DOHH2 (cell line): Measurements from ENCODE around the gene CDHR2.

Experiments used
- H3F3A ChIP-seq: fragments of 200-600 bp; sonication (generic), shearing (Covaris generic); 2 replicates; pipeline ENCODE4 v1.6.0; 2016; ENCODE audit warnings: antibody characterized with exemption, mild to moderate bottlenecking; ENCODE audit not compliant: control insufficient read depth, insufficient read depth
- H3K27ac ChIP-seq: fragments of 200-600 bp; sonication (generic); 2 replicates; pipeline ENCODE4 v1.5.1; 2014; ENCODE audit warnings: low read depth, mild to moderate bottlenecking, low read length, moderate library complexity
- H3K27me3 ChIP-seq: fragments of 200-600 bp; sonication (generic); 2 replicates; pipeline ENCODE4 v1.6.1; 2014; ENCODE audit warnings: mild to moderate bottlenecking, low read length, mixed read lengths; ENCODE audit not compliant: control insufficient read depth
- H3K36me3 ChIP-seq: fragments of 200-600 bp; sonication (generic); 2 replicates; pipeline ENCODE4 v1.6.1; 2014; ENCODE audit warnings: mild to moderate bottlenecking, low read length, moderate library complexity, mixed read lengths; ENCODE audit not compliant: control insufficient read depth
- H3K4me1 ChIP-seq: fragments of 200-600 bp; sonication (generic); 2 replicates; pipeline ENCODE4 v1.6.1; 2014; ENCODE audit warnings: mild to moderate bottlenecking, low read length, mixed read lengths; ENCODE audit not compliant: control insufficient read depth
- H3K4me2 ChIP-seq: fragments of 200-600 bp; sonication (generic); 2 replicates; pipeline ENCODE4 v1.6.0; 2014; ENCODE audit warnings: mild to moderate bottlenecking, low read length, moderate library complexity
- H3K4me3 ChIP-seq: fragments of 200-600 bp; sonication (generic); 2 replicates; pipeline ENCODE4 v1.5.1; 2014; ENCODE audit warnings: mild to moderate bottlenecking, low read length, mixed read lengths
- H3K79me2 ChIP-seq: fragments of 200-600 bp; sonication (generic); 2 replicates; pipeline ENCODE4 v1.6.1; 2014; ENCODE audit warnings: mild to moderate bottlenecking, low read length, mixed read lengths; ENCODE audit not compliant: control insufficient read depth
- H3K9me2 ChIP-seq: fragments of 200-600 bp; sonication (generic); replicated peaks from 2 replicates; pipeline ENCODE4 v1.6.1; 2014; ENCODE audit warnings: mild to moderate bottlenecking, low read length, mixed read lengths; ENCODE audit not compliant: control insufficient read depth
- H3K9me3 ChIP-seq: fragments of 200-600 bp; sonication (generic); 2 replicates; pipeline ENCODE4 v1.6.1; 2014; ENCODE audit warnings: antibody characterized with exemption, low read length, mixed read lengths; ENCODE audit not compliant: control insufficient read depth, insufficient read depth
- H4K20me1 ChIP-seq: fragments of 200-600 bp; sonication (generic); 2 replicates; pipeline ENCODE4 v1.6.0; 2014; ENCODE audit warnings: low read depth, mild to moderate bottlenecking, antibody characterized with exemption, low read length, moderate library complexity; ENCODE audit not compliant: control insufficient read depth, insufficient read depth
- CTCF ChIP-seq: fragments of 200-600 bp; sonication (generic); IDR thresholded peaks from one replicate; pipeline ENCODE4 v1.5.1; 2014; ENCODE audit warnings: antibody characterized with exemption, mild to moderate bottlenecking, low read depth, low read length; ENCODE audit not compliant: poor library complexity, severe bottlenecking
- EZH2phosphoT487 ChIP-seq: fragments of 200-600 bp; sonication (generic); IDR thresholded peaks from 2 replicates; pipeline ENCODE4 v1.6.1; 2017; ENCODE audit warnings: borderline replicate concordance, mild to moderate bottlenecking, antibody characterized with exemption, low read length, moderate library complexity, mixed read lengths

CDHR2 gene

GRCh38 chr5:176545737-176546509 is 3.2 kb upstream of the CDHR2 start:
- H3K36me3 ChIP-seq = no peaks in the 10 kb centered on the region; the same call in 1 of the 2 replicates
- H3K4me2 ChIP-seq = no peak overlapping the region
- TF ChIP-seq CTCF (no peak), EZH2phosphoT487 (no peak)
- peaks cover 10% of the 10 kb centered on the region for H3F3A ChIP-seq
- H3K4me1 ChIP-seq = peaks cover 58% of the 10 kb centered on the region
- no peak overlapping the region for H3K27ac ChIP-seq
- H3K27me3 ChIP-seq = no peaks in the 10 kb centered on the region
- no peaks in the 10 kb centered on the region for H4K20me1 ChIP-seq
- no peak overlapping the region for H3K4me3 ChIP-seq
- no peaks in the 10 kb centered on the region for H3K9me2 ChIP-seq
- peaks cover 13% of the 10 kb centered on the region for H3K79me2 ChIP-seq
- H3K9me3 ChIP-seq = no peaks in the 10 kb centered on the region

GRCh38 chr5:176547802-176548201 is 1.3 kb upstream of the CDHR2 start:
- H3K27ac ChIP-seq = no peak overlapping the region

GRCh38 chr5:176549871-176550270 is 729 bp downstream of the CDHR2 start:
- no peak overlapping the region for H3K4me3 ChIP-seq
- H3F3A ChIP-seq = peaks cover 10% of the 10 kb centered on the region
- H3K9me3 ChIP-seq = no peaks in the 10 kb centered on the region
- H3K4me2 ChIP-seq = 0 out of 2 replicates have a peak overlapping the region, but pooled peaks have one; percentile 49
- H4K20me1 ChIP-seq = no peaks in the 10 kb centered on the region
- no peaks in the 10 kb centered on the region for H3K9me2 ChIP-seq
- peaks cover under 1% of the 10 kb centered on the region; the same call in 1 of the 2 replicates for H3K79me2 ChIP-seq
- H3K27ac ChIP-seq = no peak overlapping the region
- peaks cover 28% of the 10 kb centered on the region for H3K4me1 ChIP-seq
- TF ChIP-seq CTCF = no peak
- TF ChIP-seq EZH2phosphoT487 = no peak
- no peaks in the 10 kb centered on the region for H3K36me3 ChIP-seq
- peaks cover 9% of the 10 kb centered on the region; the same call in 1 of the 2 replicates for H3K27me3 ChIP-seq

More at GRCh38 chr5:176547802-176548201, 1.3 kb upstream of the CDHR2 start:
- H3F3A ChIP-seq = peaks cover 10% of the 10 kb centered on the region
- no peaks in the 10 kb centered on the region for H4K20me1 ChIP-seq
- H3K4me2 ChIP-seq = no peak overlapping the region
- H3K27me3 ChIP-seq = peaks cover 4% of the 10 kb centered on the region; the same call in 1 of the 2 replicates
- TF ChIP-seq EZH2phosphoT487 = no peak
- no peak for TF ChIP-seq CTCF
- H3K4me3 ChIP-seq = no peak overlapping the region
- no peaks in the 10 kb centered on the region for H3K9me3 ChIP-seq
- H3K79me2 ChIP-seq = peaks cover 9% of the 10 kb centered on the region
- no peaks in the 10 kb centered on the region for H3K9me2 ChIP-seq
- H3K36me3 ChIP-seq = no peaks in the 10 kb centered on the region; the same call in 1 of the 2 replicates
- H3K4me1 ChIP-seq = peaks cover 41% of the 10 kb centered on the region
